GM19397 (cell line): ENCODE results near the gene FNTB.

Source experiments
- ATAC-seq: cut with Tn5 transposase; IDR thresholded peaks from one replicate; pipeline ENCODE4 v1.9.1; 2021; ENCODE audit warnings: mild to moderate bottlenecking, moderate library complexity; ENCODE audit not compliant: unreplicated experiment

Gene FNTB

GRCh38 chr14:65044596-65044959 is 57.9 kb downstream of the FNTB start:
- no peak for ATAC-seq

GRCh38 chr14:65045006-65045405 is 58.3 kb downstream of the FNTB start:
- ATAC-seq: no peak

- ATAC-seq: no peak
Measured at GRCh38 chr14:65045709-65046108, 59.0 kb downstream of the FNTB start.

GRCh38 chr14:65052832-65053231 is 66.1 kb downstream of the FNTB start:
- no peak for ATAC-seq

- ATAC-seq: no peak
Measured at GRCh38 chr14:65053466-65053865, 66.8 kb downstream of the FNTB start.

GRCh38 chr14:65054471-65055085 is 67.9 kb downstream of the FNTB start:
- ATAC-seq: no peak

GRCh38 chr14:65057695-65058094 is 71.0 kb downstream of the FNTB start:
- ATAC-seq: no peak

- ATAC-seq: no peak
Measured at GRCh38 chr14:65062096-65063075, 75.7 kb downstream of the FNTB start.

- ATAC-seq: no peak
Measured at GRCh38 chr14:65065719-65066118, 79.0 kb downstream of the FNTB start.

GRCh38 chr14:65069874-65070413 is 83.2 kb downstream of the FNTB start:
- no peak for ATAC-seq

GRCh38 chr14:65070471-65070976 is 83.8 kb downstream of the FNTB start:
- ATAC-seq: no peak

GRCh38 chr14:65071544-65071943 is 84.8 kb downstream of the FNTB start:
- ATAC-seq: no peak

GRCh38 chr14:65072256-65072655 is 85.6 kb downstream of the FNTB start:
- ATAC-seq: no peak

GRCh38 chr14:65072937-65073336 is 86.2 kb downstream of the FNTB start:
- no peak for ATAC-seq

GRCh38 chr14:65073605-65074201 is 87.0 kb downstream of the FNTB start:
- no peak for ATAC-seq

GRCh38 chr14:65074449-65075150 is 87.9 kb downstream of the FNTB start:
- no peak for ATAC-seq

GRCh38 chr14:65075628-65076325 is 89.1 kb downstream of the FNTB start:
- ATAC-seq: no peak

- ATAC-seq: no peak
Measured at GRCh38 chr14:65077318-65077717, 90.6 kb downstream of the FNTB start.

- ATAC-seq: no peak
Measured at GRCh38 chr14:65079201-65079600, 92.5 kb downstream of the FNTB start.

- ATAC-seq: no peak
Measured at GRCh38 chr14:65079768-65080167, 93.1 kb downstream of the FNTB start.
